Erythroblast (primary cell): ENCODE data around the gene MUC3A.

Experiments
- DNase-seq, 2 experiments: peaks; one replicate each; lab custom pipeline; 2025; lab: John Stamatoyannopoulos, UW
- GATA1 ChIP-seq: IDR thresholded peaks from 2 replicates; pipeline ENCODE4 v1.6.1; 2011; ENCODE audit warnings: low read depth, mild to moderate bottlenecking, control low read depth, low read length, moderate library complexity
- POLR2A ChIP-seq: IDR thresholded peaks from 2 replicates; pipeline ENCODE4 v1.6.1; 2011; ENCODE audit warnings: mild to moderate bottlenecking, low read length

MUC3A gene

DNA sequence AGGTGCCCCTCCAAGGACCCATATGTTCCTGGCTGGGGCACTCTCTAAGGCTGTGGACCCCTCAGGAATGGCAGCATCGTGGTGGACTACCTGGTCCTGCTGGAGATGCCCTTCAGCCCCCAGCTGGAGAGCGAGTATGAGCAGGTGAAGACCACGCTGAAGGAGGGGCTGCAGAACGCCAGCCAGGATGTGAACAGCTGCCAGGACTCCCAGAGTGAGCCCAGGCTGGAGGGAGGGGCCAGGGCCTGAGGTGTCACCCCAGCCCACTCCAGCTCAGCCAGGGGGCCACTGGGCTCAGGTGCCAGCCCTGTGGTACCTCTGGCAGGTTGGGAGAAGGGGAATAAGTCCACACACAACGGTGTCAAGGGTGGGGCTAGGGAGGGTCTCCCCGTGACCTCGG lies 15.3 kb downstream of the MUC3A start:
- DNase-seq: no peak
- TF ChIP-seq GATA1: no peak
- no peak for TF ChIP-seq POLR2A

DNA sequence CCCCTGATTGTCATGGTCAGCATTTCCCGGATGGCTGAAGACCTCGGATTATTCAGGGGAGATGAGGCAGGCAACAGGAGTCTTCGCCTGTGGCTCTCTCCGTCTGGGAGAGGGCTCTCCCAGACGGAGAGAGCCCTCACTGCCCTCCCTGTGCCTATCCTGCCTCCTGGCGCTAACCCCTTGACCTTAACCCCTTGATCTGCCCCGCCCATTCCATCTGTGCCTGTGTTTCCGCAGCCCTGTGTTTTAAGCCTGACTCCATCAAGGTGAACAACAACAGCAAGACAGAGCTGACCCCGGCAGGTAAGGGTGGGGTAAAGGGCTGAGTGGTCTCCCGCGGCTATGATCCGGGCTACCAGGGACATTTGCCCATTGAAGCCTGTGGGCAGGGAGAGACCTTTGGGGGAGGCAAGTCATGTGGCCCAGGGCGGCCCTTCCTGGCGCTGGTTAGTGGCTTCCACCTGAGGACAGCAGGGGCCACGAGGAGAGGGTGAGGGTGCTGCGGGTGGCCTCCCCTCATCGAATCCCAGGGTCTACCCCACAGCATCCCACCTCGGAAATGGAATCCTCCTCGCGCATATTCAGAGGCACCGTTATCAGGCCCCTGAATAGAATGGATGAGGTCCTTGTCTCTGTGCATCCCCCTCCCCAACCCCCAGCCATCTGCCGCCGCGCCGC lies 15.8 kb downstream of the MUC3A start:
- no peak for TF ChIP-seq POLR2A
- TF ChIP-seq GATA1: no peak
- DNase-seq: no peak

DNA sequence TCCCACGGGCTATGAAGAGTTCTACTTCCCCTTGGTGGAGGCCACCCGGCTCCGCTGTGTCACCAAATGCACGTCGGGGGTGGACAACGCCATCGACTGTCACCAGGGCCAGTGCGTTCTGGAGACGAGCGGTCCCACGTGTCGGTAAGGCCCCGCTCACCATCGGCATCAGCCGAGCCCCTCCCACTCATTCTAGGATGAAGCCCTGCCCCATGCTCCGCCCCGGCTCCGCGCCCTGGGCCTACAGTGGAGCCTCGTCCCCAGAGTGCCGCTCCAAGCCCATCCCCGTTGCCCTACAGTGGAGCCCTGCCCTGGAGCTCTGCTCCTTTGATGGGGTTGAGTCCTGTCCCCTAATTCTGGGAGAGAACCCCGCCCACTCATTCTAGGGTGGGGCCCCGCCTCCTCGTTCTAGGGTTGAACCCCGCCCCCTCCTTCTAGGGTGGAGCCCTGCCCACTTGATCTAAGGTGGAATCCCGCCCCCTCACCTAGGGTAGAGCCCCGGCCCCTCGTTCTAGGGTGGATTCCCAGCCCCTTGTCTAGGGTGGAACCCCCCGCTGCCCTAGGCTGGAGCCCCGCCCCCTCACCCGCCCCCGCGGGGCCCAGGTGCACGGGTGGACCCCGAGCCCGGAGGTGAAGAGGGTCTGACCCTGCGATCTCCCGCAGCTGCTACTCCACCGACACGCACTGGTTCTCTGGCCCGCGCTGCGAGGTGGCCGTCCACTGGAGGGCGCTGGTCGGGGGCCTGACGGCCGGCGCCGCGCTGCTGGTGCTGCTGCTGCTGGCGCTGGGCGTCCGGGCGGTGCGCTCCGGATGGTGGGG lies 16.6 kb downstream of the MUC3A start:
- TF ChIP-seq GATA1 (no peak), POLR2A (no peak)
- no peak for DNase-seq

DNA sequence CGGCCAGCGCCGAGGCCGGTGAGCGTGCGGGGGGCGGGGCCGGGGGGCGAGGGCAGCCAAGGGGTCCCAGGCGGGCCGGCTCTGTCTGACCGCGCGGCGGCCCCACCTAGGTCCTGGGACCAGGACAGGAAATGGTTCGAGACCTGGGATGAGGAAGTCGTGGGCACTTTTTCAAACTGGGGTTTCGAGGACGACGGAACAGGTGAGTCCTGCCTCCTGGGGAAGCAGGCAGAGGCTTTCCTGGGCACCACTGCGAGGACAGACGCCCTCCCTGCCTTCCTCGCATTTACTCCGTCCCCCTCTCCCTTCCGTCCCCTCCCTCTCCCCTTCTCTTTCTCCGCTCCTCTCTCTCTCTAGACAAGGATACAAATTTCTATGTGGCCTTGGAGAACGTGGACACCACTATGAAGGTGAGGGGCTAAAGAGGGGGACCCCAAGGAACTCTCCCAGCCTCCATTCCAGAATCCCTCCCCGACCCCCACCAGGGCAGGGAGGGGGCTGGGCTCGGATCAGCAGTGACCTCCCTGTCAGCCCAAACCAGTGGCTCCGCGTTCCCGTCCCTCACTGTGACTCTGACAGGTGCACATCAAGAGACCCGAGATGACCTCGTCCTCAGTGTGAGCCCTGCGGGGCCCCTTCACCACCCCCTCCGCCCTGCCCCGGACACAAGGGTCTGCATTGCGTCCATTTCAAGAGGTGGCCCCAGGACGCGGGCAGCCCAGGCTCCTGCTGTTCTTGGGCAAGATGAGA lies 17.4 kb downstream of the MUC3A start:
- no peak for TF ChIP-seq GATA1
- TF ChIP-seq POLR2A: no peak
- DNase-seq: no peak

GRCh38 chr7:100967292-100967863 lies 18.0 kb downstream of the MUC3A start:
- TF ChIP-seq POLR2A (no peak), GATA1 (no peak)
- no peak for DNase-seq

- no peak for DNase-seq
- TF ChIP-seq GATA1 (no peak), POLR2A (no peak)
Measured at GRCh38 chr7:100968031-100968430, 18.7 kb downstream of the MUC3A start.

DNA sequence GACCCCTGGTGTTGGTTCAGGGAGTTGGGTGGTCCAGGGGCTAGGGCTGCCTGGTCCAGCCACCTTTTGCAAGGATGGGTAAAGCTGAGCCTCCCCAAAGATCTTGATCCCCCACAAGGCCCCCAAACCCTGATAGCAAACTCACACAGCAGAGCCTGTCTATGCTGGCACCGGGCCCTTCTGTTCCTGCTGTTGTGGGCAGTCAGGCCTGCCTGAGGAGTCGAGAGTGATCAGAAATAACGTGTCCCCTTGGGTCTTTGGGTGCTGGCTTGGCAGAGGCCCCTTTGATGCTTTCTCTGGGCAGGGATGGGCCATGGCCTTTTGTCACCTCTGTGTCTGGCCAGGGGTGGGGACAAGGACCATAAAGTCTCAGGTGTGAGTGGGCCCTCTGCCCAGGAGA lies 19.3 kb downstream of the MUC3A start:
- TF ChIP-seq POLR2A (no peak), GATA1 (no peak)
- DNase-seq: no peak

DNA sequence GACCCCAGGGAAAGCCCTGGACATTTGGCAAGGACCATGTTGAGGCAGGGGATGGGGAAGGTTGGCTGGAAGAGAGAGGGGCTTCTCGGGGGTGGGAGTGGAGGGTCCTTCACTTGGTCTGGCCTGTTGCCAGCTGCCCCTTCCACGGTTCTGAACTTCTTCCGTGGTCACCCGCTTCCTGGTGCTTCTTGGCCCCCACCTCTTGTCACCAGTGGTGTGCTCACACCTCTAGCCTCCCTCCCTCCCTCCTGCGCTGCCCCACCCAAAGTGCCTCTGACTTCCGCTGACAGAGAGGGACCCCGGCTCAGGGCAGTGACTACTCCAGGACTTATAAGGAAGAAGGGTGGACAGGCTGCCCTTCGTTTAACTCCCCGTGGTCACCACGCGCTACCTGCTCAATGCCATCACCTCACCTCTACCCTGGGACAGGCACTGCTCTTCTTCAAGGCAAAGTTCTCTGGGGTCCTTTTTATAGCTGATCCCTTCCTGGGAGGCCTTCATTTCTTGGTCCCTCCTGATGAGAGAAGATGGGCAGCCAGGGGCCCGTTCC lies 19.8 kb downstream of the MUC3A start, which contains the start of gene MUC12:
TSS of gene MUC12 (plus strand) at position 500 of the 550 bp plus-strand sequence. CDS start 58 bp downstream, outside the sequence.
- TF ChIP-seq GATA1: no peak
- no peak for TF ChIP-seq POLR2A
- DNase-seq: no peak

- no peak for DNase-seq
Measured at GRCh38 chr7:100971111-100972001, 22.0 kb downstream of the MUC3A start.

GRCh38 chr7:100972002-100972347 lies 22.6 kb downstream of the MUC3A start:
- DNase-seq: no peak
- TF ChIP-seq POLR2A: no peak
- TF ChIP-seq GATA1: no peak

More at GRCh38 chr7:100971111-100972001, 22.0 kb downstream of the MUC3A start:
- no peak for TF ChIP-seq GATA1
- TF ChIP-seq POLR2A: no peak

- no peak for DNase-seq
- TF ChIP-seq POLR2A: no peak
- no peak for TF ChIP-seq GATA1
Measured at GRCh38 chr7:100974021-100974420, 24.7 kb downstream of the MUC3A start.

- DNase-seq: no peak
- no peak for TF ChIP-seq GATA1
- no peak for TF ChIP-seq POLR2A
Measured at GRCh38 chr7:100975371-100975821, 26.1 kb downstream of the MUC3A start.

DNA sequence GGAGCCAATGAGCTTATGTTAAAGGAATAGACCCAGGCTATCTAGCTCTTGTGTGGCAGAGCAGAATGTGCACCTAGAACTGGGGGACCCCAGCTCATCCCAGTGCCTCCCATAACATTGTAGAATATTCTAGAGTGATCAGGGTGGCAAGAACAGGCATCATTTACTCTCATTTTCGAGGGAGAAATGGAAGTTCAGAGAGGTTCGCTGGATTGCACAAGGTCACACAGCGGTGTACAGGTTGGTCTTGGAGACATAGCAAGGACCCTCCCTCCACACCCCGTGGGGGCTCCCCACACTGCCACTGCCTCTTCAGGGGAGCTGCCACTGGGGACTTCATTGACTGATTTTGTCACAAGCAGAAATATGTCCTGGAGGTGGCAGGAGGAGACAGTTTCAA lies 29.0 kb downstream of the MUC3A start:
- TF ChIP-seq GATA1 (no peak), POLR2A (no peak)
- DNase-seq: no peak
